ENCODE results near the gene OTULIN. TPM values are rescaled to one million over a fixed set of nuclear protein-coding genes. Genes with fewer than 3 reads are reported as not detected.

The OTULIN gene
- polyA plus RNA-seq, 1 donor (not counting 4 experiments of a cell fraction or from before 2014, with no cell fraction given): 18.3 TPM

- Histone ChIP-seq H3K9me3 (ENCODE audit: control insufficient read depth, low read depth, low read length) (no peaks in the 10 kb centered on the region), H2AFZ (ENCODE audit: control insufficient read depth, low read length) (no peak overlapping the region), H3K4me1 (ENCODE audit: control insufficient read depth, extremely low read depth, insufficient read depth, low read length) (no peaks in the 10 kb centered on the region), H3K27ac (ENCODE audit: control insufficient read depth, insufficient read depth, low read length) (no peak overlapping the region), H3K4me3 (ENCODE audit: control insufficient read depth in 2 of 3, extremely low read depth in 1 of 3, insufficient read depth in 2 of 3, low read depth in 1 of 3, low read length in 3 of 3) (no peak overlapping the region), H3K9ac (ENCODE audit: control insufficient read depth, extremely low read depth, insufficient read depth, low read length) (no peak overlapping the region), H3K9me1 (ENCODE audit: control insufficient read depth, extremely low read depth, insufficient read depth, low read length) (no peaks in the 10 kb centered on the region), H3K4me2 (ENCODE audit: control insufficient read depth, extremely low read depth, insufficient read depth, low read depth, low read length) (no peak overlapping the region), H3K79me2 (ENCODE audit: control insufficient read depth, insufficient read depth, low read length) (no peaks in the 10 kb centered on the region), H3K27me3 (ENCODE audit: control insufficient read depth, extremely low read depth, insufficient read depth, low read length) (no peaks in the 10 kb centered on the region), H4K20me1 (ENCODE audit: control insufficient read depth, extremely low read depth, insufficient read depth, low read length) (no peaks in the 10 kb centered on the region), H3K36me3 (ENCODE audit: control insufficient read depth in 2 of 2, extremely low read depth in 1 of 2, insufficient read depth in 2 of 2, low read length in 2 of 2) (no peaks in the 10 kb centered on the region)
- dilution Hi-C loops (cut with MboI; ENCODE audit: extremely low pct_ligation_motif_present, low sequenced_read_pairs): no loop called here
- FAIRE-seq (no peak), DNase-seq (ENCODE audit: low read depth, low spot score) (no peak)
- TF ChIP-seq CTCF (optimal IDR thresholded peaks at IDR 0.05 in 1 of 3, IDR thresholded peaks at IDR 0.05 in 1 of 3, conservative IDR thresholded peaks at IDR 0.05 in 1 of 3; ENCODE audit: extremely low read depth in 1 of 3, insufficient read depth in 2 of 3, low read length in 3 of 3): no peak
- no peak for TF ChIP-seq EZH2 (IDR thresholded peaks at IDR 0.05; ENCODE audit: low read length)
Observed at GRCh38 chr5:14733661-14734060, 69.1 kb downstream of the OTULIN start.

GRCh38 chr5:14734396-14734795 is 69.9 kb downstream of the OTULIN start:
- Histone ChIP-seq H3K27me3 (ENCODE audit: control insufficient read depth, extremely low read depth, insufficient read depth, low read length) (no peaks in the 10 kb centered on the region), H4K20me1 (ENCODE audit: control insufficient read depth, extremely low read depth, insufficient read depth, low read length) (no peaks in the 10 kb centered on the region), H3K9me3 (ENCODE audit: control insufficient read depth, low read depth, low read length) (no peaks in the 10 kb centered on the region), H3K4me1 (ENCODE audit: control insufficient read depth, extremely low read depth, insufficient read depth, low read length) (peaks cover 2% of the 10 kb centered on the region), H3K4me2 (ENCODE audit: control insufficient read depth, extremely low read depth, insufficient read depth, low read depth, low read length) (no peak overlapping the region), H3K4me3 (ENCODE audit: control insufficient read depth in 2 of 3, extremely low read depth in 1 of 3, insufficient read depth in 2 of 3, low read depth in 1 of 3, low read length in 3 of 3) (no peak overlapping the region), H3K36me3 (ENCODE audit: control insufficient read depth in 2 of 2, extremely low read depth in 1 of 2, insufficient read depth in 2 of 2, low read length in 2 of 2) (no peaks in the 10 kb centered on the region), H3K9ac (ENCODE audit: control insufficient read depth, extremely low read depth, insufficient read depth, low read length) (no peak overlapping the region), H2AFZ (ENCODE audit: control insufficient read depth, low read length) (no peak overlapping the region), H3K9me1 (ENCODE audit: control insufficient read depth, extremely low read depth, insufficient read depth, low read length) (no peaks in the 10 kb centered on the region), H3K79me2 (ENCODE audit: control insufficient read depth, insufficient read depth, low read length) (no peaks in the 10 kb centered on the region), H3K27ac (ENCODE audit: control insufficient read depth, insufficient read depth, low read length) (no peak overlapping the region)
- DNase-seq (ENCODE audit: low read depth, low spot score): no peak
- FAIRE-seq: no peak
- TF ChIP-seq EZH2 (IDR thresholded peaks at IDR 0.05; ENCODE audit: low read length): no peak
- TF ChIP-seq CTCF (optimal IDR thresholded peaks at IDR 0.05 in 1 of 3, IDR thresholded peaks at IDR 0.05 in 1 of 3, conservative IDR thresholded peaks at IDR 0.05 in 1 of 3; ENCODE audit: extremely low read depth in 1 of 3, insufficient read depth in 2 of 3, low read length in 3 of 3): no peak
- dilution Hi-C loops (cut with MboI; ENCODE audit: extremely low pct_ligation_motif_present, low sequenced_read_pairs): no loop called here
